GM18870 (cell line): ENCODE results near the gene VPS37B.

Experiments
- ATAC-seq: cut with Tn5 transposase; IDR thresholded peaks from one replicate; pipeline ENCODE4 v1.9.1; 2021; ENCODE audit warnings: moderate library complexity; ENCODE audit not compliant: unreplicated experiment

VPS37B gene

GRCh38 chr12:122820138-122820537, 75.8 kb downstream of the VPS37B start:
- no peak for ATAC-seq

GRCh38 chr12:122819209-122819785, 76.6 kb downstream of the VPS37B start:
- no peak for ATAC-seq
